Endothelial cell of umbilical vein (primary cell): Measurements from ENCODE around the gene BTBD19. TPM values are rescaled to one million over a fixed set of nuclear protein-coding genes. Genes with fewer than 3 reads are reported as not detected.

Source experiments
- BruUV-seq: library from RNA; stranded (reverse); fragments of 400-500 nt; replicated peaks from 2 replicates; lab custom pipeline; 2021; lab: Mats Ljungman, UMichigan
- CTCF ChIA-PET: fragments of 300-600, 350-600 bp; sonication (Branson Sonifier 250); formaldehyde crosslinking; loops from one replicate; lab custom pipeline; 2021; ENCODE audit warnings: antibody characterized with exemption, inconsistent platforms; lab: Charles Lee
- POLR2A ChIA-PET: fragments of 300-600, 350-600 bp; sonication (Branson Sonifier 250); formaldehyde crosslinking; loops from one replicate; lab custom pipeline; 2021; ENCODE audit warnings: antibody characterized with exemption, inconsistent platforms; lab: Charles Lee
- DNase-seq: peaks from one replicate; pipeline ENCODE4 v3.0.0-alpha.2; 2011; ENCODE audit warnings: low read depth, low spot score
- FAIRE-seq: peaks from 2 replicates; lab custom pipeline; 2011; peaks lifted over from hg19 to GRCh38; lab: Jason Lieb, UNC
- H2AFZ ChIP-seq: 2 replicates; pipeline ENCODE4 v1.6.0; 2012; ENCODE audit warnings: low read depth, low read length, control low read depth, inconsistent platforms
- H3K27ac ChIP-seq: 2 replicates; pipeline ENCODE4 v1.5.1; 2011; ENCODE audit warnings: low read depth, mild to moderate bottlenecking, control low read depth, low read length, moderate library complexity; ENCODE audit not compliant: insufficient read depth
- H3K27me3 ChIP-seq, 2 experiments: 2 replicates each; pipeline versions ENCODE4 v1.6.0 to v1.6.1; 2011; ENCODE audit warnings: low read length in 2 of 2, mixed read lengths in 1 of 2; ENCODE audit not compliant: control insufficient read depth in 2 of 2, insufficient read depth in 2 of 2
- H3K36me3 ChIP-seq, 2 experiments: 2 replicates in 1 of 2; 3 replicates in 1 of 2; pipeline ENCODE4 v1.5.1; 2011; ENCODE audit warnings: low read length in 2 of 2, mild to moderate bottlenecking in 1 of 2, moderate library complexity in 1 of 2; ENCODE audit not compliant: control insufficient read depth in 2 of 2, insufficient read depth in 2 of 2; ENCODE audit errors: extremely low read depth in 1 of 2
- H3K4me1 ChIP-seq: 3 replicates; pipeline ENCODE4 v1.5.1; 2011; ENCODE audit warnings: mild to moderate bottlenecking, low read length; ENCODE audit not compliant: control insufficient read depth, insufficient read depth; ENCODE audit errors: extremely low read depth
- H3K4me2 ChIP-seq: 2 replicates; pipeline ENCODE4 v1.6.1; 2011; ENCODE audit warnings: low read length, control low read depth, mixed read lengths; ENCODE audit not compliant: insufficient read depth
- H3K4me3 ChIP-seq, 3 experiments: fragments of 200-600 bp in 1 of 3; sonication (generic), shearing (Covaris generic) in 1 of 3; replicated peaks in 1 of 3; 2 replicates each; pipeline ENCODE4 v1.5.1; 2011 to 2016; ENCODE audit warnings: control low read depth in 3 of 3, low read length in 3 of 3, mild to moderate bottlenecking in 2 of 3, inconsistent platforms in 1 of 3, low read depth in 1 of 3, moderate library complexity in 1 of 3; ENCODE audit not compliant: insufficient read depth in 1 of 3
- H3K79me2 ChIP-seq: 2 replicates; pipeline ENCODE4 v1.6.0; 2012; ENCODE audit warnings: low read length, inconsistent platforms; ENCODE audit not compliant: control insufficient read depth, insufficient read depth
- H3K9ac ChIP-seq: replicated peaks from 2 replicates; pipeline ENCODE3; 2011; ENCODE audit warnings: low read length, control low read depth; ENCODE audit not compliant: insufficient read depth; ENCODE audit errors: extremely low read depth
- H3K9me1 ChIP-seq: replicated peaks from 3 replicates; pipeline ENCODE4 v1.6.0; 2011; ENCODE audit warnings: mild to moderate bottlenecking, low read length; ENCODE audit not compliant: control insufficient read depth, insufficient read depth; ENCODE audit errors: extremely low read depth
- H3K9me3 ChIP-seq: replicated peaks from 2 replicates; pipeline ENCODE4 v1.5.1; 2012; ENCODE audit warnings: low read length, inconsistent platforms; ENCODE audit not compliant: control insufficient read depth, insufficient read depth
- H4K20me1 ChIP-seq: replicated peaks from 2 replicates; pipeline ENCODE3; 2011; ENCODE audit warnings: mild to moderate bottlenecking, low read length; ENCODE audit not compliant: control insufficient read depth, insufficient read depth; ENCODE audit errors: extremely low read depth
- CTCF ChIP-seq, 2 donors: IDR thresholded peaks; 1 replicate in 1 of 2; 2 replicates in 1 of 2; pipeline ENCODE4 v1.5.1; 2011; ENCODE audit warnings: low read length in 2 of 2, mild to moderate bottlenecking in 2 of 2, moderate library complexity in 2 of 2, control low read depth in 1 of 2, inconsistent platforms in 1 of 2, low read depth in 1 of 2; ENCODE audit not compliant: insufficient read depth in 1 of 2; ENCODE audit errors: extremely low read depth in 1 of 2
- EZH2 ChIP-seq: IDR thresholded peaks from 2 replicates; pipeline ENCODE4 v1.6.1; 2012; ENCODE audit warnings: borderline replicate concordance, low read depth, mild to moderate bottlenecking, moderate library complexity, low read length, inconsistent platforms; ENCODE audit not compliant: severe bottlenecking
- FOS ChIP-seq: IDR thresholded peaks from 2 replicates; pipeline ENCODE4 v1.6.1; 2011; ENCODE audit warnings: mild to moderate bottlenecking, low read length, moderate library complexity, borderline replicate concordance; ENCODE audit not compliant: insufficient read depth
- GATA2 ChIP-seq: IDR thresholded peaks from 2 replicates; pipeline ENCODE4 v1.7.0; 2011; ENCODE audit warnings: low read depth, mild to moderate bottlenecking, moderate library complexity, mixed read lengths, low read length; ENCODE audit not compliant: insufficient read length, insufficient read depth
- JUN ChIP-seq: IDR thresholded peaks from 2 replicates; pipeline ENCODE4 v1.6.1; 2011; ENCODE audit warnings: borderline replicate concordance, low read depth; ENCODE audit not compliant: insufficient read length, insufficient read depth
- MAX ChIP-seq: IDR thresholded peaks from 2 replicates; pipeline ENCODE4 v1.6.1; 2011; ENCODE audit not compliant: insufficient read depth, insufficient read length
- MYC ChIP-seq: IDR thresholded peaks from one replicate; pipeline ENCODE4 v1.6.1; 2011; ENCODE audit warnings: mild to moderate bottlenecking, low read depth, low read length
- POLR2A ChIP-seq: IDR thresholded peaks from 2 replicates; pipeline ENCODE4 v1.6.1; 2012; ENCODE audit warnings: low read depth, mild to moderate bottlenecking, control low read depth, low read length
- POLR2AphosphoS5 ChIP-seq: IDR thresholded peaks from 2 replicates; pipeline ENCODE4 v1.6.1; 2012; ENCODE audit warnings: low read depth, mild to moderate bottlenecking, control low read depth, low read length, moderate library complexity; ENCODE audit not compliant: insufficient read depth
- dilution Hi-C: fragments of 300-500 bp; cut with MboI; formaldehyde crosslinking; loops from one replicate; pipeline ENCODE4 v1.15.0; 2019; ENCODE audit warnings: low sequenced_read_pairs; ENCODE audit not compliant: extremely low pct_ligation_motif_present
- intact Hi-C: fragments of 100-400 bp; cut with micrococcal nuclease; formaldehyde crosslinking; loops from one replicate; pipeline ENCODE4 v1.10.0; 2022
- polyA plus RNA-seq, 4 experiments: library from polyadenylated mRNA; depleted of rRNA in 3 of 4; stranded (reverse) in 3 of 4; unstranded in 1 of 4; fragments of >200 nt; gene quantifications; 2 replicates each; pipeline versions ENCODE4 v1.2.1 to v1.2.3, GENCODE V29; 2011 to 2012; ENCODE audit warnings: missing spikeins in 1 of 4
- total RNA-seq: library from RNA; stranded (reverse); gene quantifications from 2 replicates; pipeline ENCODE4 v1.2.3, GENCODE V29; 2021

The BTBD19 gene
- total and polyA plus RNA-seq, 2 donors (not counting 3 experiments of a cell fraction or from before 2014, with no cell fraction given) = 69.9 to 97.9 TPM

GRCh38 chr1:44849575-44850132, 41.3 kb downstream of the BTBD19 start:
- dilution Hi-C loops = no loop called here
- BruUV-seq = no TSS peak
- DNase-seq = no peak
- H3K4me2 ChIP-seq = no peak overlapping the region
- no peak for FAIRE-seq
- TF ChIP-seq FOS = no peak
- no peak for TF ChIP-seq MAX
- no peak for TF ChIP-seq EZH2
- TF ChIP-seq CTCF (IDR thresholded peaks at IDR 0.05; ENCODE audit: extremely low read depth in 1 of 2, insufficient read depth in 1 of 2, low read depth in 1 of 2, low read length in 2 of 2) = no peak
- no peak for TF ChIP-seq POLR2AphosphoS5
- no peak for TF ChIP-seq JUN
- TF ChIP-seq GATA2 = no peak
- no peak for TF ChIP-seq POLR2A
- no peak for TF ChIP-seq MYC
- H3K79me2 ChIP-seq = no peaks in the 10 kb centered on the region
- CTCF ChIA-PET = interaction anchor here (1.6 to 2.6 kb wide), 2 partner anchors 35 to 75 kb away, joined by 4 to 7 read pairs; no protein-coding TSS in a partner anchor
- no peak overlapping the region for H3K9ac ChIP-seq
- H3K36me3 ChIP-seq = peaks cover 0 to 3% of the 10 kb centered on the region in 2 experiments
- H3K9me3 ChIP-seq = no peaks in the 10 kb centered on the region
- no peaks in the 10 kb centered on the region for H3K27me3 ChIP-seq
- H4K20me1 ChIP-seq = no peaks in the 10 kb centered on the region
- H3K9me1 ChIP-seq = no peaks in the 10 kb centered on the region
- H3K4me3 ChIP-seq = no peak overlapping the region
- H3K27ac ChIP-seq = no peak overlapping the region
- POLR2A ChIA-PET = interaction anchor here (1.1 kb wide), 1 partner anchor 74 kb away, joined by 3 read pairs; the partner anchor contains the start of gene RPS8
- H3K4me1 ChIP-seq = no peaks in the 10 kb centered on the region
- intact Hi-C loops = no loop called here
- no peak overlapping the region for H2AFZ ChIP-seq
